ENCODE data around the gene GLS. TPM values are rescaled to one million over a fixed set of nuclear protein-coding genes. Genes with fewer than 3 reads are reported as not detected.

GLS gene
- total and polyA plus RNA-seq, 4 donors: 31.1 to 318 (median 104) TPM

DNA sequence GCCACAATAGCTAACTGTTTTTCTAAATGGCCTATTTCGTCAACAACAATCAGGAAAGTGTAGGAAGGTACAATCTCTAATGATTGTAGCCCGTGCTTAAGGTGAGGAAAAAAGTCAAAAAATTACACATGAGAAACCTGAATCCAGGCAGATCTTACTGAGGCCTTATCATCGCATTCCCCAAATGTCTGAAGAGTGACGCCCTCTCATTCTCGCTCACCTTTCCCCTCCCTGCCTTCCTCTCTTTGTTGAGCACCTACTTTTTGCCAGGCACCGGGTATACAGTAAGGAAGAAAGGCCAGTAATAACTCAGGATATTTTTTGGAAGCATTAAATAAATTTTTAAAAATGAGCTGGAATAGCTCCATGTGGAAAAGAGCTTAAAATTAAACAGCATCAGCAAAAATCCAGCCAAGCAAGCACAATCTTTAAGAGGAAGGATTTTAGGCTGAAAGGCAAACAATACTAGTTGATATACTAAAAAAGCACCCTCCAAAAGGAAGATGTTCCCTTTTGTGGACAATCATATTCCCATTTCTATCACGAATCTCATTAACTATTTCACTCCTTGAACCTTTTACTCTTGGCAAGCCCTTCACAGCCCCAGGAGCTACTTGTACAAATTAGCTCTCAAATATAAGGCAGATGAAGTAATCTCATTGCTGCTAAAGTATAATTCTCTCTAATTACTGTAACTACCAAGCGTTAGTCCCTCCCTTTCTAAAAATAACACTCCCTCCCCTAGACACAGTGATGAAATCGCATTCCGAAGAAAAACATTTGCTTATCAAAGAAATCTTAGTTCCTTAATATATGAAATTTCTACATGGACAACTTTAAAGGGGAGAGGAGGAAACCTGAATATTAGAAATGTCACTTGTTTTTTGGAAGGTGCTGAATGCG lies 93.4 kb downstream of the GLS start:
- H3K9me3 ChIP-seq (ENCODE audit: control insufficient read depth in 4 of 4, insufficient read depth in 3 of 4, low read length in 3 of 4): no peaks in the 10 kb centered on the region
- H3K27me3 ChIP-seq (ENCODE audit: control insufficient read depth in 3 of 3, insufficient read depth in 3 of 3, low read length in 2 of 3): no peaks in the 10 kb centered on the region
- DNase-seq: peak in 2 of 3 donors; percentile 27 to 52
- H3K4me1 ChIP-seq (ENCODE audit: control insufficient read depth in 5 of 5, insufficient read depth in 5 of 5, low read length in 5 of 5): peaks cover 0 to 10% (median 8%) of the 10 kb centered on the region in 5 donors
- peak overlapping the region in 1 of 2 donors; percentile 26 for H3K9ac ChIP-seq (ENCODE audit: insufficient read depth in 1 of 2, low read length in 2 of 2)
- no peak for ATAC-seq (ENCODE audit: insufficient read depth, low FRiP score)
- no peak overlapping the region for H3K4me3 ChIP-seq
- peaks cover 47 to 59% (median 57%) of the 10 kb centered on the region in 4 donors for H3K36me3 ChIP-seq (ENCODE audit: control insufficient read depth in 4 of 4, insufficient read depth in 4 of 4, low read length in 4 of 4)
- H3K27ac ChIP-seq (ENCODE audit: low read depth in 1 of 2, low read length in 1 of 2): peak overlapping the region in 1 of 2 donors; percentile 12
- TF ChIP-seq, protein P1, sequence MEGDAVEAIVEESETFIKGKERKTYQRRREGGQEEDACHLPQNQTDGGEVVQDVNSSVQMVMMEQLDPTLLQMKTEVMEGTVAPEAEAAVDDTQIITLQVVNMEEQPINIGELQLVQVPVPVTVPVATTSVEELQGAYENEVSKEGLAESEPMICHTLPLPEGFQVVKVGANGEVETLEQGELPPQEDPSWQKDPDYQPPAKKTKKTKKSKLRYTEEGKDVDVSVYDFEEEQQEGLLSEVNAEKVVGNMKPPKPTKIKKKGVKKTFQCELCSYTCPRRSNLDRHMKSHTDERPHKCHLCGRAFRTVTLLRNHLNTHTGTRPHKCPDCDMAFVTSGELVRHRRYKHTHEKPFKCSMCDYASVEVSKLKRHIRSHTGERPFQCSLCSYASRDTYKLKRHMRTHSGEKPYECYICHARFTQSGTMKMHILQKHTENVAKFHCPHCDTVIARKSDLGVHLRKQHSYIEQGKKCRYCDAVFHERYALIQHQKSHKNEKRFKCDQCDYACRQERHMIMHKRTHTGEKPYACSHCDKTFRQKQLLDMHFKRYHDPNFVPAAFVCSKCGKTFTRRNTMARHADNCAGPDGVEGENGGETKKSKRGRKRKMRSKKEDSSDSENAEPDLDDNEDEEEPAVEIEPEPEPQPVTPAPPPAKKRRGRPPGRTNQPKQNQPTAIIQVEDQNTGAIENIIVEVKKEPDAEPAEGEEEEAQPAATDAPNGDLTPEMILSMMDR (IDR thresholded peaks at IDR 0.05; ENCODE audit: control extremely low read depth, extremely low read depth): no peak
- WGBS, 2 donors: 70 to 78% methylated on average over 11 of the region's 11 CpGs

DNA sequence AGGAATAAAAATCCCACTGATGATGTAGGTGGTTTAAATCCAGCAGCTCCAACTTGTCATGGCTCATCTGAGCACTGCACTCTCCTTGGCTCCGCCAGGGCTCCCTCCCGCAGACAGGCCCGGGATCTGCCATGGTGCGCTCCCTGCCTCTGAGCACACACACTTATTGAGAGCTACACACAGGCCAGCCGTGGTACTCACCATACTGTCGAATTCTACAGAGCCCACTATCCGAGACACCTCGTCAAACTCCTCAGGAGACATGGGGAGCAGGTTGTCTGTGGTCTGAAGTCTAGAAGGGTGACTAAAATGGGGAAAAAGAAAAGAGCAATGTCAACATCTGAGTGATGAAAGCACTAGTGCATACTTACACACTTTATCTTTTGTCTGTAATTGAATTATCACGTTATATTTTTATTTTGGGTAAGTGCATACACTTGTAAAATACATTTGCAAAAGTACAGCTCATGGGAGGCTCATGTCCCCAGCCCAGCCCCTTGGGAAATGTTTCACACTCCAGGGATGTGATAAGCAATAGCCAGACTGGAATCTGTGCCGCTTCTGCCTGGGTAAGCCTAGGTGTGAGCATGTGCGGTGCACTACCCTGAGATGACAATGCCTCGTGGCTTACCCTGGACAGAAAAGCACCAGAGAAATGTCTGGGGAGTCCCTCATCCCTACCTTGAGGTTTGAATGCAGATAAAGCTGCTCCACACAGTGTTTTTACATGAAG lies 94.2 kb downstream of the GLS start:
- 83 to 86% methylated on average over 12 of the region's 12 CpGs for WGBS, 2 donors
- peak overlapping the region; percentile 12 to 71 for H3K27ac ChIP-seq (ENCODE audit: low read depth in 1 of 2, low read length in 1 of 2)

DNA sequence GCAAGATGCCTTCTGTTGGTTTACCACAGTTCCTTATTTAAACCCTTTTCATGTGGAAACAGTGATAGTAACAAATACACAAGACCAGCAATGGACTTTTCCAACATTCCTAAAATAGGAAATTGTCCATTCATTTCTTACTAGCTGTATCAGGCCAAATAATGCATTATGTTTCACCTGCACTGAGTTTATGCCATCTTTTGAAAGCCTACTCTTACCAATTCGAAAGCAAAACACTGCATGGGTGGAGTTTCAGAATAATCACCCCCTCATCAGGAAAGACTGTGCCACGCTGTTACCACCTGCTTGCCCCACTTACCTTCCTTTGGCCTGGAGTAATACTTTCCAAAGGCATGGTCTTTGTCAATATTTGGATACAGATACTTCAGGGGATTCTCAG lies 95.9 kb downstream of the GLS start:
- H3K27me3 ChIP-seq (ENCODE audit: control insufficient read depth in 3 of 3, insufficient read depth in 3 of 3, low read length in 2 of 3): no peaks in the 10 kb centered on the region
- H3K9ac ChIP-seq (ENCODE audit: insufficient read depth in 1 of 2, low read length in 2 of 2): no peak overlapping the region
- ATAC-seq (ENCODE audit: insufficient read depth, low FRiP score): no peak
- peaks cover 0 to 21% (median 14%) of the 10 kb centered on the region in 5 donors for H3K4me1 ChIP-seq (ENCODE audit: control insufficient read depth in 5 of 5, insufficient read depth in 5 of 5, low read length in 5 of 5)
- no peak overlapping the region for H3K4me3 ChIP-seq
- 85 to 94% methylated on average over 2 of the region's 2 CpGs for WGBS, 2 donors
- no peak overlapping the region for H3K27ac ChIP-seq (ENCODE audit: low read depth in 1 of 2, low read length in 1 of 2)
- no peaks in the 10 kb centered on the region for H3K9me3 ChIP-seq (ENCODE audit: control insufficient read depth in 4 of 4, insufficient read depth in 3 of 4, low read length in 3 of 4)
- no peak for DNase-seq
- TF ChIP-seq, protein P1 (IDR thresholded peaks at IDR 0.05; ENCODE audit: control extremely low read depth, extremely low read depth): no peak
- peaks cover 41 to 53% (median 47%) of the 10 kb centered on the region in 4 donors for H3K36me3 ChIP-seq (ENCODE audit: control insufficient read depth in 4 of 4, insufficient read depth in 4 of 4, low read length in 4 of 4)

More for the DNA sequence above, 94.2 kb downstream of the GLS start:
- no peak for ATAC-seq (ENCODE audit: insufficient read depth, low FRiP score)
- DNase-seq: no peak
- TF ChIP-seq, protein P1 (IDR thresholded peaks at IDR 0.05; ENCODE audit: control extremely low read depth, extremely low read depth): no peak
- Histone ChIP-seq H3K4me3 (no peak overlapping the region), H3K9me3 (ENCODE audit: control insufficient read depth in 4 of 4, insufficient read depth in 3 of 4, low read length in 3 of 4) (no peaks in the 10 kb centered on the region), H3K27me3 (ENCODE audit: control insufficient read depth in 3 of 3, insufficient read depth in 3 of 3, low read length in 2 of 3) (no peaks in the 10 kb centered on the region), H3K4me1 (ENCODE audit: control insufficient read depth in 5 of 5, insufficient read depth in 5 of 5, low read length in 5 of 5) (peaks cover 0 to 15% (median 10%) of the 10 kb centered on the region in 5 donors), H3K9ac (ENCODE audit: insufficient read depth in 1 of 2, low read length in 2 of 2) (no peak overlapping the region), H3K36me3 (ENCODE audit: control insufficient read depth in 4 of 4, insufficient read depth in 4 of 4, low read length in 4 of 4) (peaks cover 45 to 62% (median 55%) of the 10 kb centered on the region in 4 donors)

Data from lung (tissue), 12 donors.